ENCODE measurements around the gene VPS13D. TPM values are rescaled to one million over a fixed set of nuclear protein-coding genes. Genes with fewer than 3 reads are reported as not detected.

VPS13D gene
- total and polyA plus RNA-seq, 2 of the 4 experiments (the other 2 are of a cell fraction): 9.0 to 16.3 TPM

GRCh38 chr1:12436345-12436658, 206.5 kb downstream of the VPS13D start:
- CTCF ChIA-PET: no interaction called here

More at GRCh38 chr1:12436345-12436658, 206.5 kb downstream of the VPS13D start:
- Histone ChIP-seq H2AFZ (replicated peaks; ENCODE audit: low read length, poor library complexity) (no peak overlapping the region), H2AK9ac (replicated peaks; ENCODE audit: low read depth, low read length, poor library complexity) (no peak overlapping the region), H2BK15ac (ENCODE audit: low read depth, low read length) (peak overlapping the region; percentile 73; the same call in 2 of the 3 replicates), H3K4ac (ENCODE audit: low read depth, low read length) (peak overlapping the region; percentile 67; the same call in 1 of the 2 replicates), H3K9me3 (ENCODE audit: control insufficient read depth, insufficient read depth, low read length) (no peaks in the 10 kb centered on the region), H4K91ac (ENCODE audit: insufficient read depth, low read depth, low read length) (peak overlapping the region; percentile 43), H3K56ac (ENCODE audit: extremely low read depth, insufficient read depth, low read length) (no peak overlapping the region), H4K5ac (ENCODE audit: low read depth, low read length) (no peak overlapping the region), H2AK5ac (ENCODE audit: low read depth, low read length) (peak overlapping the region; percentile 84), H3K23ac (ENCODE audit: low read depth, low read length) (peak overlapping the region; percentile 37; the same call in 1 of the 2 replicates), H3K36me3 (ENCODE audit: control insufficient read depth, insufficient read depth, low read length) (peaks cover 2% of the 10 kb centered on the region; the same call in 1 of the 2 replicates), H4K20me1 (ENCODE audit: insufficient read depth, low read length) (no peaks in the 10 kb centered on the region), H2BK5ac (ENCODE audit: low read depth, low read length, poor library complexity, severe bottlenecking) (peak overlapping the region; percentile 47), H2BK20ac (ENCODE audit: low read depth, low read length) (0 out of 2 replicates have a peak overlapping the region, but pooled peaks have one; percentile 54), H3K18ac (ENCODE audit: low read depth, low read length) (no peak overlapping the region; the same call in 1 of the 2 replicates), H3K4me1 (ENCODE audit: control insufficient read depth, insufficient read depth, low read length) (peaks cover 25% of the 10 kb centered on the region), H3K14ac (replicated peaks; ENCODE audit: low read depth, low read length) (no peak overlapping the region; the same call in 1 of the 2 replicates), H3K27me3 (ENCODE audit: control insufficient read depth, insufficient read depth, low read length) (no peaks in the 10 kb centered on the region), H3K79me1 (ENCODE audit: low read depth in 1 of 2, low read length in 2 of 2) (peaks cover 9 to 17% of the 10 kb centered on the region in 2 experiments; a peak in 3 of 4 replicates), H3K9me1 (ENCODE audit: insufficient read depth, low read length) (peaks cover 9% of the 10 kb centered on the region; the same call in 1 of the 2 replicates), H3K27ac (ENCODE audit: insufficient read depth, low read length) (no peak overlapping the region), H3K4me3 (ENCODE audit: insufficient read depth, low read depth, low read length) (no peak overlapping the region), H3K4me2 (ENCODE audit: low read depth, low read length) (no peak overlapping the region), H2BK120ac (ENCODE audit: low read depth, low read length) (peak overlapping the region; percentile 66; the same call in 1 of the 2 replicates), H4K8ac (ENCODE audit: low read depth in 2 of 2, low read length in 2 of 2) (peak overlapping the region in 1 of 2 experiments; percentile 76; a peak in 1 of 4 replicates), H3K9ac (ENCODE audit: low read depth, low read length) (no peak overlapping the region)
- intact Hi-C loops (cut with micrococcal nuclease): no loop called here
- no peak for ATAC-seq (ENCODE audit: low read depth)
- no CpG with 5 or more reads among the region's 2 CpGs for WGBS, 2 experiments (ENCODE audit: extremely low coverage in 2 of 2, insufficient read length in 1 of 2)
- dilution Hi-C loops (cut with HindIII; ENCODE audit: low sequenced_read_pairs, unreplicated experiment): no loop called here
- POLR2A ChIA-PET (ENCODE audit: unreplicated experiment): no interaction called here
- in situ Hi-C loops (cut with MboI; ENCODE audit: low sequenced_read_pairs): no loop called here
- DNase-seq: no peak
- no peak for TF ChIP-seq RFX5 (IDR thresholded peaks at IDR 0.05; ENCODE audit: low read depth, low read length)
- TF ChIP-seq RAD21 (IDR thresholded peaks at IDR 0.05; ENCODE audit: low read length): no peak
- TF ChIP-seq MAFK (IDR thresholded peaks at IDR 0.05; ENCODE audit: low read depth, low read length): no peak
- no peak for TF ChIP-seq RCOR1 (IDR thresholded peaks at IDR 0.05; ENCODE audit: insufficient replicate concordance, low read length)
- TF ChIP-seq ELK1 (IDR thresholded peaks at IDR 0.05; ENCODE audit: borderline replicate concordance, low read depth, low read length): no peak
- no peak for TF ChIP-seq NFE2L2 (IDR thresholded peaks at IDR 0.05; ENCODE audit: low read depth, low read length)
- TF ChIP-seq MAZ (IDR thresholded peaks at IDR 0.05; ENCODE audit: borderline replicate concordance, low read depth, low read length): no peak
- no peak for TF ChIP-seq CTCF (conservative IDR thresholded peaks at IDR 0.05; ENCODE audit: low read depth, low read length)
- TF ChIP-seq CEBPB (IDR thresholded peaks at IDR 0.05; ENCODE audit: low read depth, low read length): no peak
- no peak for TF ChIP-seq SMC3 (IDR thresholded peaks at IDR 0.05; ENCODE audit: low read depth, low read length)
- no peak for TF ChIP-seq POLR2A (IDR thresholded peaks at IDR 0.05; ENCODE audit: low read depth, low read length)
- no TSS peak for BruUV-seq (replicated peaks)
